Measurements from ENCODE around the gene CFAP141.

CFAP141 gene

GRCh38 chr1:154186852-154187501, 19.2 kb downstream of the CFAP141 start:
- no peaks in the 10 kb centered on the region for H3K9me3 ChIP-seq
- no peaks in the 10 kb centered on the region for H3K36me3 ChIP-seq
- no peak for DNase-seq
- H3K4me1 ChIP-seq, result no peaks in the 10 kb centered on the region
- no peak overlapping the region for H3K4me3 ChIP-seq (ENCODE audit: low read depth, low read length)
- TF ChIP-seq CTCF (IDR thresholded peaks at IDR 0.05; ENCODE audit: low read depth, low read length), result no peak
- H3K27me3 ChIP-seq, result peaks cover 3% of the 10 kb centered on the region

GRCh38 chr1:154186177-154186576, 20.0 kb downstream of the CFAP141 start:
- Histone ChIP-seq H3K9me3 (no peaks in the 10 kb centered on the region), H3K27me3 (no peaks in the 10 kb centered on the region), H3K4me3 (ENCODE audit: low read depth, low read length) (no peak overlapping the region), H3K36me3 (no peaks in the 10 kb centered on the region), H3K4me1 (no peaks in the 10 kb centered on the region)
- peak; percentile 61 for TF ChIP-seq CTCF (IDR thresholded peaks at IDR 0.05; ENCODE audit: low read depth, low read length)
- peak; percentile 48 for DNase-seq

GRCh38 chr1:154183046-154183915, 22.9 kb downstream of the CFAP141 start:
- H3K9me3 ChIP-seq, result no peaks in the 10 kb centered on the region
- TF ChIP-seq CTCF (IDR thresholded peaks at IDR 0.05; ENCODE audit: low read depth, low read length), result no peak
- 0 out of 2 replicates have a peak, but pooled peaks cover under 1% of the 10 kb centered on the region for H3K36me3 ChIP-seq
- H3K27me3 ChIP-seq, result no peaks in the 10 kb centered on the region
- DNase-seq, result peak; percentile 99
- peaks cover 14% of the 10 kb centered on the region for H3K4me1 ChIP-seq
- H3K4me3 ChIP-seq (ENCODE audit: low read depth, low read length), result peak overlapping the region; percentile 94

GRCh38 chr1:154182344-154183045, 23.6 kb downstream of the CFAP141 start:
- peaks cover 20% of the 10 kb centered on the region for H3K4me1 ChIP-seq
- 0 out of 2 replicates have a peak, but pooled peaks have one; percentile 4 for TF ChIP-seq CTCF (IDR thresholded peaks at IDR 0.05; ENCODE audit: low read depth, low read length)
- peak overlapping the region; percentile 94 for H3K4me3 ChIP-seq (ENCODE audit: low read depth, low read length)
- peak; percentile 40 for DNase-seq
- H3K27me3 ChIP-seq, result no peaks in the 10 kb centered on the region
- no peaks in the 10 kb centered on the region for H3K9me3 ChIP-seq
- peaks cover 6% of the 10 kb centered on the region; the same call in 1 of the 2 replicates for H3K36me3 ChIP-seq

DNA sequence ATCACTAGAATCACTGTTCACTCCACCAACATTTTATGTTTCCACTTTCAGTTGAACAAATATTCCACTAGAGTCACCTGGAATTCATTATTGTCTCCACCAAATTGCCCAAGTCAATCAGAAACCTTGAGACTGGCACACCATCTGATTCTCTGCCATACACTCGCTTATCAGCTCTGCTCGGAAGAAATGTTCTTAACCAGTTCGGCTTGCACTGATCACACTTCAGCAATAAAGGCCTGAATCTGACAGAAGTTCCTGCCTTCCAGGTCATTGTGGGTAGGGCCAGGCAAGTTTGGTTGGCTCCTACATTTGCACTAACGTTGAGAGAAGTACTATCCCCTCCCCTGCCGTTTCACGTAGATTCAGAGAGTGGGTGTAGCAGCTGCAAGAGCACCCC, 24.2 kb downstream of the CFAP141 start:
- DNase-seq, result no peak
- Histone ChIP-seq H3K4me3 (ENCODE audit: low read depth, low read length) (peak overlapping the region; percentile 94), H3K27me3 (no peaks in the 10 kb centered on the region), H3K9me3 (no peaks in the 10 kb centered on the region), H3K36me3 (peaks cover 6% of the 10 kb centered on the region), H3K4me1 (peaks cover 20% of the 10 kb centered on the region)
- no peak for TF ChIP-seq CTCF (IDR thresholded peaks at IDR 0.05; ENCODE audit: low read depth, low read length)
